GM19438 (cell line): Measurements from ENCODE around the gene SFT2D2.

Experiments
- ATAC-seq: cut with Tn5 transposase; IDR thresholded peaks from one replicate; pipeline ENCODE4 v1.9.1; 2021; ENCODE audit warnings: low read depth; ENCODE audit not compliant: unreplicated experiment

SFT2D2 gene

GRCh38 chr1:168263130-168263529 is 37.3 kb downstream of the SFT2D2 start:
- ATAC-seq: no peak

DNA sequence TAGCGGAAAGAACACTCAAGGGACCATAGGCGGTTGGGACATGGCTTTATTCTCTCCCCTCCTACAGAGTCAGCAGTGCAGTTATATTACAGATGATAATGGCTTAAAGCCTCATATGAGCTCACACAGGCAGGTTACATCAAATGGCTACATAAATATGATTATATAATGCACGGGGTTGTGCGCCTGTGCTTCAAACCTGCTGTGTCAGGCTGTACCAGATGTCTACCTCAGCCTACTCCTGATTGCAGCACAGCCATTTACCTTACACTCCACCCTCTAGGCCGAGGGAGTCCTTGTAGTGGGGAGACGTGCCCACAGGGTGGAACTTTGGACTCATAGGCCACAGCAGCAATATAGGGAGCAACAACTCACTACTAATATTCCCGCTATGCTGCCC is 38.5 kb downstream of the SFT2D2 start:
- ATAC-seq: no peak

DNA sequence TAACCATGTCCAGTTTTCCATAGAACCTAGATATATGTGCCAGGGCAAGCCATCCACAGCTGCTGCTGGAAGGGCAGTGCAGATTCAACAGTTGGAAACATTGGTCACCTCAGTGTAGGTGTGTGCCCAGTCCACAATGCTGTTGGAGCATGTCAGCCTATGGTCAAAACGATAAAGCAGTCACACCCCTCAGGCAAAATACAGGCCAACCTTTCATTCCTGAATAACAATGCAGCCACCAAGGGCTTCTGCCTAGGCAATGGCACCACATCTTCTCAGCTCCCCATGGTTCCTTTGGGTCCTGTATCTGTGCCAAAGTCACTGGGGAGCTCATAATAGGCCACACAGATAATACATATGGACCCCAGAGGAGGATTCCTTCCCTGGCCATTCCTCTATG is 39.8 kb downstream of the SFT2D2 start:
- ATAC-seq: no peak

GRCh38 chr1:168266644-168267186 is 40.9 kb downstream of the SFT2D2 start:
- ATAC-seq: no peak

DNA sequence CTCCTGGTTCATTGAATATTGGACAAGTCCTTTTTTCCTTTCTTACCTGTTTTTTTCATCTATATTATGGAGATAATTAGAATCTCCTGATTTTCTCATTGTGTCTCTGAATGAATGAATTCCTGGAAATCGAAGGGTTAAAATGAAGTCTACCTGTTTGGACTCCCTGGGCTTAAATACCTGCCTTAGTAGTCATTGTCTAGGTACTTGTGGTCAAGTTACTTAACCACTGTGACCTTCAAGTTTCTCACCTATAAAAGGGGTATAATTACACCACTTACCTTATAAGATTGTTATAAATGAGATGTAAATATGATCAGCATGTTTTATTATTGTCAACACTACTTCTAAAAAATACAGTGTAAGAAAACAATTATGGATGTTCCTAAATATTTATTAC is 45.8 kb downstream of the SFT2D2 start:
- ATAC-seq: no peak

DNA sequence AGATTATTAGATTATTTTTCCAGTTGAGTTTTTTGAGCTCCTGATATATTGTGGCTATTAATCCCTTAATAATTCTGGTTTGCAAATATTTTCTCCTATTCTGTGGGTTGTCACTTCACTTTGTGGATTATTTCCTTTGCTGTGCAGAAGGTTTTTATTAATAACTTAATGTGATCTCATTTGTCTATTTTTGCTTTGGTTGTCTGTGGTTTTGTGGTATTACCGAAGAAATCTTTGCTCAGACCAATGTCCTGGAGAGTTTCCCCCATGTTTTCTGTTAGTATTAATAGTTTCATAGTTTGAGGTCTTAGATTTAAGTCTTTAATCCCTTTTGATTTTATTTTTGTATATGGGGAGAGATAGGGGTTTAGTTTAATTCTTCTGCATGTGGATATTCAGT is 47.8 kb downstream of the SFT2D2 start:
- ATAC-seq: no peak

DNA sequence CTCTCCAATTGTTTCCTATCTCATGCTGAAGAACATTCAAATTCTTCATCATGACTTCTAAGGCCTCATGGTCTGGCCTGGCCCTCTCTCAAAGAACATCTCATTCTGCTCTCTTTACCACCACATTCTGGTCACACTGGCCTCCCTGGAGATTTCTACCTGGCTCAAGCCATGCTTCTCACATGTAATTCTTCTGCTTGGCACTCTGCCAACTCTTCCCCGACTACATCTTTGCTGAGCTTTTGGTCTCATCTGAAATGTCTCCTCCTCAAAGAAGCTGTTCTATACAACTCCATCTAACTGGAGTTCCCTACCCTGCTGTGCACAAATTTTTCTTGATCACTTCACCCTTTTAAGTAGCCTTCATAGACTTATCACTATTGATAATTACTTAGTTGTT is 53.4 kb downstream of the SFT2D2 start:
- no peak for ATAC-seq

DNA sequence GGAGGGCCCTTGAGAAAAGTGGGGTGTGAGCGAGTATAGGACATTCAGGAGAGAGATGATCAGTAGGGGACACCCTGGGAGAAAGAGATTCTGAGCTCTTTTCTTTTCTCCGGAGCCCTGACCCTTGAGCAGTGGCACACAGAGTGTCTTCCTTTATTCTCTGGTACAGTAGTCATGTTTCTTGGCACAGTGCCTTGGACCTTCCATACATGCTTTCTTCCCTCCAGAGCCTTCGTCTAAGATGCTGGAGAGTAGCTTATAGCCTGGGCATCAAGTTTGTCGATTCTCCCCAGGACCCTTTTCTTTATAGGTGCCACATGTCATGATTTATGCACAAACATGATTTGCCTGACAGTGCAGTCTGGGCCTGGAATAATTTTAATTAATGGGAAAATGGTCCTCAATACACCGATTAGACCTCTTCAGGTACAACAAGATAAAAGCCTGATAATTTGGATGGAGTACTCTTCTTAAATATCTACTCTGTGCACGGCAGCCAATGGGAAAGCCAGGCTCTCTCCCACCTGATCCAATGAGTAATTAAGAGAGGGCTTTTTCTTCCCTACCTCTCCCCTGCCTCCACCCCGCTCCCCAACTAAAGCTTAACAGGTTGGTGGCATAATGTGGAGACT is 54.6 kb downstream of the SFT2D2 start, which contains the start of gene TBX19:
TBX19 (plus strand) TSS at position 582 of the 632 bp plus-strand sequence. CDS start 214 bp downstream, outside the sequence.
- no peak for ATAC-seq

GRCh38 chr1:168281603-168282325 is 56.0 kb downstream of the SFT2D2 start:
- no peak for ATAC-seq

DNA sequence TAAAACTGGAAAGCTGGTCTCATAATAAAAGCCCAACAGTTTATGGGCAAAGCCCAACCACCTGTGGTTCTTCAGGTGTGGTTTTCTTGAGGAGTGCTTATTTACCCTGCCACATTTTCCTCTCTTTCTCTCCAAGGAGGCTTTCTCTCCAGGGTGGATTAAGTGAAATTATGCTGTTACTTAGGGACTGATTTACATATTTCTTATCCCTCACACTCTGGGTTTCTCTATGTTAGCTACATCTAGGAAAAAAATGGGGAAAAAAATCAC is 59.7 kb downstream of the SFT2D2 start:
- ATAC-seq: no peak

GRCh38 chr1:168285971-168286927 is 60.4 kb downstream of the SFT2D2 start:
- ATAC-seq: no peak

- no peak for ATAC-seq
Measured at GRCh38 chr1:168287237-168287664, 61.4 kb downstream of the SFT2D2 start.

DNA sequence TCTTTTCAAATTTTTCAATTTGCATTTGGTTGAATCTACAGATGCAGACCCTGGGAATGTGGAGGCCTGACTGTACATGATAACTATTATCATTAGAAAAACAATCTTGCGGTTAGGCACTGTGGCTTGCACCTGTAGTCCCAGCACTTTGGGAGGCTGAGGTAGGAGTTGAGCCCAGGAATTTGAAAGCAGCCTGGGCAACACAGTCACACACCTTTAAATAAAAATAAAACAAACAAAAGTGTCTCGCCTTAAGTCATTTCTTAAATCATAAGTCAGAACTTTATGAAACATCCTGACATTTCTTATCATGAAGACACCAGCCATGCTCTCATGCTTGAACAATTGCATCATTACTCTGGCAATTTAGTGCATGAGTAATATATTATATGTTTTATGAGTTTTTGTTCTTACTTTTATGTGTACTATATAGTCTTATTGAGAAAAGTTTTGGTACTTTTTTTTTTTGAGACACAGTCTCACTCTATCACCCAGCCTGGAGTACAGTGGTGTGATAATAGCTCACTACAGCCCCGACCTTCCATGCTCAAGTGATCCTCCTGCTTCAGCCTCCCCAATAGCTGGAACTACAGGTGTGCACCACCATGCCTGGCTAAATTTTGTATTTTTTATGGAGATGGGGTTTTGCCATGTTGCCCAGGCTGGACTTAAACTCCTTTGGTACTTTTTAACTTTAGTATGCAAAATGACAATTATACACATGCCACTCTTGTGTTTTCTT is 62.7 kb downstream of the SFT2D2 start:
- ATAC-seq: no peak

DNA sequence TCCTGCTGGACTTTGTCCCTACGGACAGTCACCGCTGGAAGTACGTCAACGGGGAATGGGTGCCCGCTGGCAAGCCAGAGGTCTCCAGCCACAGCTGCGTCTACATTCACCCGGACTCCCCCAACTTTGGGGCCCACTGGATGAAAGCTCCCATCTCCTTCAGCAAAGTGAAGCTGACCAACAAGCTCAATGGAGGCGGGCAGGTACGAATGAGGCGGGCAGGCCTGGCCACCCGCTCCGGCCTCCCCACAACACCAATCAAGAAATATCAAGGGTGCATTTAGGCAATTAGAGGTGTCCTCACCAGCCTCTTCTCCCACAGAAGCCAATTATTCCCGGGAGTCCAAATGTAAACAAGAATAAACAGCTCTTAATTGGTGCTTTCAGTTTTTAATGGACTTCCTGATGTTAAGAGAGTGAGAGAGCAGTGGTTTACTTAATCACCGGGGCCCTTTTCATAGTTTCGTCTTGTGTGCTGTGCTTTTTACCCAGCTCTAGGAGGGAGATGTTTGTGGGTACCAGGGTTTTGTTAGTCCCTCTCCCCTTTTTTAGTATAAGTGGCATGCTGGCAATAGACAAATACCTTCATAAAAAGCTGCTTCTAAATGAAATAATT is 65.5 kb downstream of the SFT2D2 start:
- ATAC-seq: no peak

GRCh38 chr1:168293356-168293755 is 67.6 kb downstream of the SFT2D2 start:
- ATAC-seq: no peak

- ATAC-seq: no peak
Measured at GRCh38 chr1:168295411-168296114, 69.8 kb downstream of the SFT2D2 start.

DNA sequence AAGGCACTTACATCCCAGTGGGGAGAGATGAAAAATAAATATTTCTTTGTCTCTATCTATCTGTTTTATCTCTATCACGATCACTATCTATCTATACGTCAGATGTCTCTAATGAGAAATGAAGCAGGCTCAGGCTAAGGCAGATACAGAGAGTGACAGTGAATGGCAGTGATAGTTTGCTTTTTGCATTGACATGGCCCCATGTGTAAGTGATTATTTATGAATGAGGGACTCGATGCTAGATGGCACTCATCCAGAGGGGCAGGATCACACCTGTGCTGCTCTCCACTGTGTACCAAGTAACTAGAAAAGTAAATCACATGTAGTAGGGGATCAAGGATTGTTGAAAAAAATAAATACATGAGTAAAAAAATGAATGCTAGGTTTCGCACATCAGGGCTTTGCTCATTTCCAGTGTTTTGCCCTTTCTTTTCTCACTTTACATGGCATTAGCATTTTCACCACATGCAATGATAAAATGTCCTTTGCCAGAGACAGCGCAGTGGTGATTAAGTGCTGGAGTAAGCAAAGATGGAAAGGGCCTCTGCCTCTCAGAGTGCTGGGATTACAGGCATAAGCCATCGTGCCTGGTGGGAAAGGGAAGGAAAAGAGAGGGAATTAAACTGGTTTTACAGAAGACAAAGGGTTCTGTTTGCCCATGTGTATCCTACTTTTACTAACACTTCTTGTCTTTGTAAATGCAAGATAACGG is 71.4 kb downstream of the SFT2D2 start:
- ATAC-seq: no peak

- ATAC-seq: no peak
Measured at GRCh38 chr1:168298446-168298845, 72.6 kb downstream of the SFT2D2 start.

GRCh38 chr1:168300626-168301025 is 74.8 kb downstream of the SFT2D2 start:
- ATAC-seq: no peak
